Measurements from ENCODE around the gene NUMA1.

The NUMA1 gene

DNA sequence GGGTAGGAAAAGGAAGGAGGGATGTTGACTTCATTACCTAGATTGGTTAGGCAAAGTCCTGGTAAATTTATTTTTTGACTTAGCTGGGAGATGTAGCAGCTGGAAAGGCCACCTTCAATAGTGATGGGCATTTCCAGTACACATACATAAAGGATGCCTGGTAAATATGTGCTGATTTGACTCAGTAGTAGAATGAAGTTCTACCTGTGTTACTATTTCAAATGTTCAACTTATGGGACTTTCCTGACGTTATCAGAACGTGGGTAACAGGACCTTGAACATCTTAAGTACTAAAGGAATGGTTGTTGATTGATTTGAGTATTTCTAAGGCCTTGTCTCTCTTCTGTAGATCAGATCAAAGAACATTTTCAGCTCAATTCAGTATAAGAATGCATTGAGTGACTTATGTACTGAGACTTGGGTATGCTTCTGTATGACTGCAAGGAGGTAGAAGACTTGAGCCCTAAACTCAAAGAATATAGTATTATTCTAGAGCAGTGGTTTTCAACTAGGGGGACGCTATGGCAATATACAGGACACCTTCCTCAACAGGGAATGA lies 124.4 kb downstream of the NUMA1 start:
- no peak for DNase-seq

Data from NCI-H2107 (cell line).